ENCODE results near the gene LRG1. TPM values are rescaled to one million over a fixed set of nuclear protein-coding genes. Genes with fewer than 3 reads are reported as not detected.

The LRG1 gene
- total RNA-seq, 1 donor from 2014 or later, result 1.0 TPM

DNA sequence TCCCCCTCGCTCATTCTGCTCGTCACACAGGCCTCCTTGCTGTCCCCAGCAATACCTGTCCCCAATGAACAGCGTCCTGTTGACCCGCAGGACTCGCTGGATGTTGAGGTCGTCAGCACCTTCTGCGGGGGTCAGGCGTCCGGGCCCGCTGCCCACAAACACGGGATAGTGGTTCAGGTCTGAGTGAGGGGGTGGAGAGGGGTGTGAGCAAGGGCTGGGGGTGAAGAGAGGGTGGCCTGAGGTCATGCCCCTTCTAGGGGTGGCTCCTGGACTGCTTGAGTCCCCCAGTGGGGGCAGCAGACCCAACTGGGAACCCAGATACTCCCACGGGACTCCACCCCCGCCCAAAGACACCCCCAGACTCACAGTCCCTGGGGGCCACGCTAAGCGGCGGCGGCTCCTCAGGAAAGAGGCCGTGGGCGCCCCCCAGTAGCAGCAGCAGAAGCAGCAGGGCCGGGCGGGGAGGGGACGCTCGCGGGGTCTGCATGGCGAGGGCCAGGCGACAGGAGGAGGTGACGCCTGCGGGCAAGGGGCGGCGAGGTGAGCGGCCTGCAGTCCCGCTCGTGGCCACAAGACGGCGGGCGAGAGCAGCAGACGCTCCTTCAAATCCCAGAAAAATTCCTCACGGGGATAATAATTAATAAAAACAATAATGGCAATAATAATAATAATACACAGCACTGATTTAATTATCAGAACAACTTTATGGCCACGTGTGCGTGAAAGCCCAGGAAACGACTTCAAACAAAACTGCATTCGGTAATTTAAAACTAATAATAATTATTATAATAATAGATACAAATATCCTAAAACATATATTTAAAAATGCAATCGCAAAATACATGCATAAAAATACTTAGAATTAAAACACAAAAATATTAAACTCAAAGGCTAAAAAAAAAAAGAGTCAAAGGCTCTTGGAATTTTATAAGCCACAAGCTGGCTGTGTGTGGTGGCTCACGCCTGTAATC lies 18.4 kb upstream of the LRG1 start:
- no peaks in the 10 kb centered on the region for H3K4me1 Mint-ChIP-seq (ENCODE audit: low read depth, unreplicated experiment)
- peaks cover 10% of the 10 kb centered on the region for H3K36me3 Mint-ChIP-seq (ENCODE audit: unreplicated experiment)
- DNase-seq, result peak; percentile 79
- H3K27me3 Mint-ChIP-seq (ENCODE audit: unreplicated experiment), result peaks cover 10% of the 10 kb centered on the region
- H3K4me3 Mint-ChIP-seq (ENCODE audit: unreplicated experiment), result no peak overlapping the region
- no peak overlapping the region for H3K27ac Mint-ChIP-seq (ENCODE audit: unreplicated experiment)
- H3K9me3 Mint-ChIP-seq (ENCODE audit: unreplicated experiment), result peaks cover 14% of the 10 kb centered on the region
- peak; percentile 100 for TF ChIP-seq CTCF (IDR thresholded peaks at IDR 0.05; ENCODE audit: partially characterized antibody, unreplicated experiment)

DNA sequence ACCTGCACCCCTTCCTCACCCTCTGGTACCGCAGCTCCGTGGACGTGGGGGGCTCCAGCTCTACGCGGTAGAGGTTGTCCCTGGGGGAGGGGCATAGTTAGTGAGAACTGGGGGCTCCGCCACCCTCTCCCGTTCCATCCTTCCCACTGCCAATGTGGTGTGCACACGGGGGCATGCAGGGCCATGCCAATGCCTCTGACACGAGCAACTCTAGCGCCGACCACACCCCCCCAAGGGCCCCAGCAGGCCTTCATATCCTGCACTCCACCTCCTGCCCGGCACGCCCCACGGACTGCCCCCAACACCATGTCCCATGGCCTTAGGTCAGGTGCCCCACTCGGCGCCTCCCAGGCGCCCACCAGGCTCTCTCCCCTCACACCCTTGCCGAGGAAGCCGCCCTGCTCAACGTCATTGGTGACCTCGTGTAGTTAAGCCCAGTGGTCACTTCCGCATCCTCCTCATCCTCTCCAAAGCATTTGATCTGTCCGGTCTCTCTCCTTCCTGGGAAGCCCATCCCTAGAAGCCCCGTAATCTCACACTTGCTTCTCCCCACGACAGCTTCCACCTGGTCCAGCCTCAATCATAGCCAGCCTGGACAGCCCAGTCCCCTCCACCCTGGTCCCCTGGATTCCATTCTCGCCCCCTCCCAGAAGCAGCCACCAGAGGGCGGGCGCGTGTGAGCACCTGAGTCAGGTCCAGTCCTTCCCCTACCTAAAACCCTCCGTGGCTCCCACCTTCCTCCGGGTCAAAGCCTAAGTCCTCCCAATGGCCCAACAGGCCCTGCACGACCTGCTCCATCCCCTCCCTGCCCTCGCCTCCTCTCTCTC lies 17.5 kb upstream of the LRG1 start:
- H3K27ac Mint-ChIP-seq (ENCODE audit: unreplicated experiment), result no peak overlapping the region
- H3K4me1 Mint-ChIP-seq (ENCODE audit: low read depth, unreplicated experiment), result no peaks in the 10 kb centered on the region
- H3K36me3 Mint-ChIP-seq (ENCODE audit: unreplicated experiment), result peaks cover 16% of the 10 kb centered on the region
- TF ChIP-seq CTCF (IDR thresholded peaks at IDR 0.05; ENCODE audit: partially characterized antibody, unreplicated experiment), result no peak
- no peak for DNase-seq
- peaks cover 18% of the 10 kb centered on the region for H3K9me3 Mint-ChIP-seq (ENCODE audit: unreplicated experiment)
- H3K27me3 Mint-ChIP-seq (ENCODE audit: unreplicated experiment), result peaks cover 15% of the 10 kb centered on the region
- H3K4me3 Mint-ChIP-seq (ENCODE audit: unreplicated experiment), result no peak overlapping the region

DNA sequence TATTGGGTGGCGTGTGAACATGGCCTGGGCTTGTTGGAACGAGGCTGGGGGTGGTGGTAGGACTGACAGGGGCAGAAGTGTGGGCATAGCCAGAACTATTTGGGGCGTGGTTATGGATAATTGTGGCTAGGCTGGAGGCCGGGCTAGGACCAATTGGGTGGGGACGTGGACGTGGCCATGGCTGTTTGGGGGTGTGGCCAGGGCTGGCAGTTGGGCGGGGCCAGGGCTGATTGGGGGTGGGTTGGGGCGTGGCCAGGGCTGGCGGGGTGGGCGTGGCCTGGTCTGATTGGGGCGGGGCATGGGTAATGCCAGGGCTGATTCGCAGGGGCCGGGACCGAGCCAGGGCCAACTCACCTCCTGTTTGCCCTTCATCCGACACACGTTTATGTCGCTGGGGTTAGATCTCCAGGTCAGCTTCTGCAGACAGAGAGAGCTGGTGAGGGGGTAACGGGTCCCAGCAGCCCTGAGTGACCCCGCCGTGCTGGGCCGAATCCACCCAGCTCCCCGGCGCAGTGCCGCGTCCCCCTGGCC lies 16.8 kb upstream of the LRG1 start:
- DNase-seq, result peak; percentile 58
- H3K27ac Mint-ChIP-seq (ENCODE audit: unreplicated experiment), result peak overlapping the region; percentile 72

DNA sequence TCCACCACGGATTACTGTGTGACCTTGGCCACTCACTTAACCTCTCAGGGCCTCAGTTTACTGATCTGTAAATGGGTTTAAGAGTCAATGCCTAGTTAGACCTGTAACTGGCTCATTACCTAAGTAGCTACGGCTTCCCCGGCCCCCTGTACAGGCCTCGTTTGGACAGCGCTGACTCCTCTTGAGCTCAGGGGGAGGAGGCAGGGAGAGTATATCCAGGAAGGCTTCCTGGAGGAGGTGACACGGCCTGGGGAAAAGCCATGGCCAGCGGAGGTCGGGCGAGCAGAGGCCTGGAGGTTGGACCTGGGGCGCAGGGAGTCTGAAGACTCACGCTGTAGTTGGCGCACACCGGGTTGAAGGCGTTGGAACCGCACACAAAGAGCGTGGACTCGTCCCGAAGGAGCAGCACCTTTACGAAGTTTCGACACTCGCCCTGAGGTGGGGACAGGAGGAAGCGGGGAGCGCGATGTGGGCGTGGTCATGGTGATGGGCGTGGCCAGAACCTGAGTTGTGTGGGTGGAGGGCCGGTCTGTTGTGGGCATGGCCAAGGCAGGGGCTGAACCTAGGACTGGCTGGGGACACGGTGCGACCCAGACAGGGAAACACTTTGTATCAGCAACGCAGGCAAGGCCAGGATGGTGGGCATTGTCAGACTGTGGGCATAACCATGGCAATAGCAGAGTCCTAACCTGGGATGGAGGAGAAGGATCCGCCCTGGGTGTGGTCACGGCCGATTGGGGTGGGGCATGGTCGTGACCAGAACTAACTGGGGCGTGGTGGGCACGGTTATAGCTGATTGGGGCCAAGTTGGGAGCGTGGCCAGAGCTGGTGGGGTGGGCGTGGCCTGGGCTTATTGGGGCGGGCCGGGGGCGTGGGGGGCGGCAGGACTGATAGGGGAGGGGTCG lies 16.1 kb upstream of the LRG1 start:
- Mint-ChIP-seq H3K4me1 (ENCODE audit: low read depth, unreplicated experiment) (no peaks in the 10 kb centered on the region), H3K27ac (ENCODE audit: unreplicated experiment) (no peak overlapping the region), H3K4me3 (ENCODE audit: unreplicated experiment) (peak overlapping the region; percentile 20), H3K27me3 (ENCODE audit: unreplicated experiment) (peaks cover 20% of the 10 kb centered on the region), H3K36me3 (ENCODE audit: unreplicated experiment) (peaks cover 20% of the 10 kb centered on the region), H3K9me3 (ENCODE audit: unreplicated experiment) (peaks cover 22% of the 10 kb centered on the region)
- no peak for TF ChIP-seq CTCF (IDR thresholded peaks at IDR 0.05; ENCODE audit: partially characterized antibody, unreplicated experiment)
- DNase-seq, result no peak

More for the DNA sequence above, 16.8 kb upstream of the LRG1 start:
- TF ChIP-seq CTCF (IDR thresholded peaks at IDR 0.05; ENCODE audit: partially characterized antibody, unreplicated experiment), result no peak
- Mint-ChIP-seq H3K9me3 (ENCODE audit: unreplicated experiment) (peaks cover 21% of the 10 kb centered on the region), H3K4me3 (ENCODE audit: unreplicated experiment) (no peak overlapping the region), H3K27me3 (ENCODE audit: unreplicated experiment) (peaks cover 19% of the 10 kb centered on the region), H3K36me3 (ENCODE audit: unreplicated experiment) (peaks cover 19% of the 10 kb centered on the region), H3K4me1 (ENCODE audit: low read depth, unreplicated experiment) (no peaks in the 10 kb centered on the region)
